Measurements from ENCODE around the gene RNF169. TPM values are rescaled to one million over a fixed set of nuclear protein-coding genes. Genes with fewer than 3 reads are reported as not detected.

The RNF169 gene
- total RNA-seq, 1 experiment from 2014 or later = 13.0 TPM

- no peaks in the 10 kb centered on the region for H4K20me1 ChIP-seq (ENCODE audit: control insufficient read depth, insufficient read depth, insufficient read length)
- H3K4me1 ChIP-seq (ENCODE audit: insufficient read depth, low read length) = no peaks in the 10 kb centered on the region
- H3K23me2 ChIP-seq (ENCODE audit: insufficient read length, low read depth, low read length, poor library complexity, severe bottlenecking) = no peaks in the 10 kb centered on the region
- H3T11ph ChIP-seq (ENCODE audit: low read length) = no peak overlapping the region
- H3K18ac ChIP-seq (ENCODE audit: insufficient read length, low read depth, low read length) = no peak overlapping the region
- H2BK15ac ChIP-seq (ENCODE audit: low read depth, low read length) = no peak overlapping the region
- H3K9me3 Mint-ChIP-seq = peaks cover 12 to 13% of the 10 kb centered on the region in 2 experiments
- H3K27me3 ChIP-seq (ENCODE audit: insufficient read depth, low read length) = no peaks in the 10 kb centered on the region
- no peak overlapping the region for H4K8ac ChIP-seq (replicated peaks; ENCODE audit: insufficient read length, low read depth, low read length)
- TF ChIP-seq CTCF (conservative IDR thresholded peaks at IDR 0.05) = no peak
- no peak overlapping the region for H3K14ac ChIP-seq (ENCODE audit: insufficient read depth, low read length)
- no peaks in the 10 kb centered on the region for H3K79me2 ChIP-seq (ENCODE audit: insufficient read depth, low read length)
- WGBS (ENCODE audit: extremely low coverage, insufficient read length, low lambda C conversion rate) = no CpG with 5 or more reads among the region's 1 CpG
- H4K5ac ChIP-seq (ENCODE audit: insufficient read length, low read depth, low read length) = no peak overlapping the region
- no peak for DNase-seq
- no peak overlapping the region for H3K23ac ChIP-seq (ENCODE audit: insufficient read length, low read depth, low read length)
- H3K56ac ChIP-seq (ENCODE audit: insufficient read length, low read depth, low read length) = no peak overlapping the region
- H3K27me3 Mint-ChIP-seq (ENCODE audit: low read depth) = no peaks in the 10 kb centered on the region
- H3K4me2 ChIP-seq (ENCODE audit: insufficient read depth, insufficient read length, low read length) = no peak overlapping the region
- no peak overlapping the region for H2BK120ac ChIP-seq (ENCODE audit: low read depth, low read length, poor library complexity, severe bottlenecking)
- no peak overlapping the region for H2BK20ac ChIP-seq (ENCODE audit: low read depth, low read length, poor library complexity, severe bottlenecking)
- H2BK12ac ChIP-seq (ENCODE audit: insufficient read length, low read depth, low read length) = no peak overlapping the region
- no peak overlapping the region for H3K27ac Mint-ChIP-seq
- no peak overlapping the region for H3K9ac ChIP-seq (ENCODE audit: extremely low read depth, insufficient read length, low read length)
- H3K27ac ChIP-seq (ENCODE audit: insufficient read length, low read depth, low read length) = no peak overlapping the region
- peaks cover 28 to 38% (median 30%) of the 10 kb centered on the region in 3 experiments for H3K36me3 Mint-ChIP-seq (ENCODE audit: insufficient read depth in 1 of 3, low read depth in 3 of 3)
- no peak overlapping the region for H3K4ac ChIP-seq (ENCODE audit: low read depth, low read length)
- H2AFZ ChIP-seq (ENCODE audit: low read length) = no peak overlapping the region
- no peak overlapping the region for H2BK5ac ChIP-seq (ENCODE audit: insufficient read length, low read length)
- no peaks in the 10 kb centered on the region for H3K9me3 ChIP-seq (ENCODE audit: control insufficient read depth, low read depth, low read length)
- no peak overlapping the region for H4K91ac ChIP-seq (ENCODE audit: insufficient read length, low read depth, low read length)
- no peaks in the 10 kb centered on the region for H3K4me1 Mint-ChIP-seq
- H3K79me1 ChIP-seq (ENCODE audit: insufficient read depth, low read depth, low read length, poor library complexity, severe bottlenecking) = peaks cover 3% of the 10 kb centered on the region
- no peak overlapping the region for H3K4me3 Mint-ChIP-seq
- H2AK5ac ChIP-seq (ENCODE audit: insufficient read length, low read length) = no peak overlapping the region
Measured at GRCh38 chr11:74819400-74819799, 70.8 kb downstream of the RNF169 start.

Measured in H9 (cell line).